Natural killer cell treated with Interleukin-12 subunit alpha and Interleukin-12 subunit beta and Interleukin-15 and Interleukin-18, amount 100 ng/mL, for 72 hours (primary cell): Measurements from ENCODE around the gene ABHD4. TPM values are rescaled to one million over a fixed set of nuclear protein-coding genes. Genes with fewer than 3 reads are reported as not detected.
"Not testable (repeated sequence)": the region's sequence is repeated elsewhere in the genome, so short reads cannot be mapped to it uniquely, and the experiment has no call there.

Experiments used
- ATAC-seq, 2 donors: fragments of 150-1000 bp; cut with Tn5 transposase in 1 of 2; sonication (Bioruptor Pico), chemical (Tn5 transposase) in 1 of 2; 2 replicates each; pipeline ENCODE4 v1.10.0; 2021
- DNase-seq: peaks from one replicate; pipeline ENCODE4 v3.0.0; 2022; ENCODE audit warnings: low spot score
- H3K27ac Mint-ChIP-seq, 2 donors: 1 replicate in 1 of 2; 2 replicates in 1 of 2; pipeline ENCODE4 v1.8.0; 2022; ENCODE audit warnings: mixed read lengths in 2 of 2, mild to moderate bottlenecking in 1 of 2, moderate library complexity in 1 of 2
- H3K27me3 Mint-ChIP-seq, 2 donors: 1 replicate in 1 of 2; 2 replicates in 1 of 2; pipeline ENCODE4 v1.8.0; 2022; ENCODE audit warnings: mixed read lengths in 2 of 2
- H3K36me3 Mint-ChIP-seq: one replicate; pipeline ENCODE4 v1.8.0; 2022; ENCODE audit warnings: mixed read lengths
- H3K4me1 Mint-ChIP-seq, 2 donors: 1 replicate in 1 of 2; 2 replicates in 1 of 2; pipeline ENCODE4 v1.8.0; 2022; ENCODE audit warnings: low read depth in 2 of 2, mixed read lengths in 2 of 2, mild to moderate bottlenecking in 1 of 2
- H3K4me3 Mint-ChIP-seq: one replicate; pipeline ENCODE4 v1.8.0; 2022; ENCODE audit warnings: mixed read lengths
- H3K9me3 Mint-ChIP-seq: 2 replicates; pipeline ENCODE4 v1.8.0; 2022; ENCODE audit warnings: mixed read lengths
- total RNA-seq, 2 donors: library from RNA; stranded (reverse); gene quantifications; one replicate each; pipeline ENCODE4 v1.2.3, GENCODE V29; 2022

Gene ABHD4
- total RNA-seq, 2 donors from 2014 or later, result 8.4 to 36.8 TPM

GRCh38 chr14:22556990-22557623 lies 41.0 kb upstream of the ABHD4 start:
- peak overlapping the region; percentile 98 to 100 for H3K27ac Mint-ChIP-seq
- peak; percentile 94 for DNase-seq
- H3K4me3 Mint-ChIP-seq, result peak overlapping the region; percentile 74
- H3K27me3 Mint-ChIP-seq, result no peaks in the 10 kb centered on the region
- H3K36me3 Mint-ChIP-seq, result no peaks in the 10 kb centered on the region
- no peaks in the 10 kb centered on the region for H3K9me3 Mint-ChIP-seq
- peaks cover 85 to 87% of the 10 kb centered on the region in 2 donors for H3K4me1 Mint-ChIP-seq
- peak; percentile 50 to 65 for ATAC-seq

GRCh38 chr14:22557846-22558220 lies 40.3 kb upstream of the ABHD4 start:
- H3K27me3 Mint-ChIP-seq, result no peaks in the 10 kb centered on the region
- no peaks in the 10 kb centered on the region for H3K9me3 Mint-ChIP-seq
- no peaks in the 10 kb centered on the region for H3K36me3 Mint-ChIP-seq
- H3K4me1 Mint-ChIP-seq, result peaks cover 85% of the 10 kb centered on the region in 2 donors
- DNase-seq (no peak), ATAC-seq (no peak)
- H3K4me3 Mint-ChIP-seq, result peak overlapping the region; percentile 74
- H3K27ac Mint-ChIP-seq, result peak overlapping the region; percentile 98 to 100

GRCh38 chr14:22558221-22558913 lies 39.7 kb upstream of the ABHD4 start:
- H3K36me3 Mint-ChIP-seq, result no peaks in the 10 kb centered on the region

GRCh38 chr14:22559041-22559440 lies 39.1 kb upstream of the ABHD4 start:
- no peak for ATAC-seq
- DNase-seq, result no peak
- no peaks in the 10 kb centered on the region for H3K27me3 Mint-ChIP-seq
- no peaks in the 10 kb centered on the region for H3K9me3 Mint-ChIP-seq
- peak overlapping the region; percentile 74 for H3K4me3 Mint-ChIP-seq
- peak overlapping the region; percentile 98 to 100 for H3K27ac Mint-ChIP-seq
- H3K4me1 Mint-ChIP-seq, result peaks cover 82 to 84% of the 10 kb centered on the region in 2 donors
- no peaks in the 10 kb centered on the region for H3K36me3 Mint-ChIP-seq

More at GRCh38 chr14:22558221-22558913, 39.7 kb upstream of the ABHD4 start:
- Mint-ChIP-seq H3K9me3 (no peaks in the 10 kb centered on the region), H3K27me3 (no peaks in the 10 kb centered on the region), H3K4me1 (peaks cover 83 to 85% of the 10 kb centered on the region in 2 donors), H3K4me3 (peak overlapping the region; percentile 74), H3K27ac (peak overlapping the region; percentile 98 to 100)
- ATAC-seq (peak; percentile 46 to 65), DNase-seq (peak; percentile 89)

GRCh38 chr14:22560662-22561365 lies 37.3 kb upstream of the ABHD4 start:
- H3K9me3 Mint-ChIP-seq, result no peaks in the 10 kb centered on the region
- H3K27me3 Mint-ChIP-seq, result no peaks in the 10 kb centered on the region
- H3K4me1 Mint-ChIP-seq, result peaks cover 84 to 90% of the 10 kb centered on the region in 2 donors
- H3K4me3 Mint-ChIP-seq, result peak overlapping the region; percentile 85
- H3K27ac Mint-ChIP-seq, result peak overlapping the region; percentile 98 to 100
- DNase-seq, result no peak
- ATAC-seq, result no peak
- peaks cover 11% of the 10 kb centered on the region for H3K36me3 Mint-ChIP-seq

- Mint-ChIP-seq H3K4me3 (peak overlapping the region; percentile 85), H3K27me3 (no peaks in the 10 kb centered on the region), H3K4me1 (peaks cover 84 to 89% of the 10 kb centered on the region in 2 donors), H3K9me3 (no peaks in the 10 kb centered on the region), H3K27ac (peak overlapping the region; percentile 98 to 100), H3K36me3 (peaks cover 11% of the 10 kb centered on the region)
- DNase-seq (no peak), ATAC-seq (no peak)
These were observed 36.8 kb upstream of the ABHD4 start for GRCh38 chr14:22561366-22561660.

GRCh38 chr14:22561661-22562579 lies 36.2 kb upstream of the ABHD4 start:
- Mint-ChIP-seq H3K27ac (peak overlapping the region; percentile 98 to 100), H3K4me3 (peak overlapping the region; percentile 85), H3K4me1 (peaks cover 83 to 88% of the 10 kb centered on the region in 2 donors), H3K36me3 (peaks cover 11% of the 10 kb centered on the region), H3K27me3 (no peaks in the 10 kb centered on the region), H3K9me3 (no peaks in the 10 kb centered on the region)
- peak; percentile 78 for DNase-seq
- ATAC-seq, result peak; percentile 53 to 63

- Mint-ChIP-seq H3K36me3 (peaks cover 11% of the 10 kb centered on the region), H3K4me3 (peak overlapping the region; percentile 85), H3K27ac (peak overlapping the region; percentile 98 to 100), H3K27me3 (no peaks in the 10 kb centered on the region), H3K4me1 (peaks cover 83 to 88% of the 10 kb centered on the region in 2 donors), H3K9me3 (no peaks in the 10 kb centered on the region)
- no peak for ATAC-seq
- DNase-seq, result no peak
These were observed 34.1 kb upstream of the ABHD4 start for GRCh38 chr14:22563987-22564386.

- H3K36me3 Mint-ChIP-seq, result peaks cover 11% of the 10 kb centered on the region
- H3K27me3 Mint-ChIP-seq, result no peaks in the 10 kb centered on the region
- peak overlapping the region; percentile 85 for H3K4me3 Mint-ChIP-seq
- H3K4me1 Mint-ChIP-seq, result peaks cover 83 to 88% of the 10 kb centered on the region in 2 donors
- H3K27ac Mint-ChIP-seq, result peak overlapping the region; percentile 98 to 100
- DNase-seq, result no peak
- no peak for ATAC-seq
- no peaks in the 10 kb centered on the region for H3K9me3 Mint-ChIP-seq
These were observed 33.6 kb upstream of the ABHD4 start for GRCh38 chr14:22564463-22564862.

- no peaks in the 10 kb centered on the region for H3K9me3 Mint-ChIP-seq
- peak overlapping the region; percentile 85 for H3K4me3 Mint-ChIP-seq
- no peaks in the 10 kb centered on the region for H3K27me3 Mint-ChIP-seq
- ATAC-seq (peak in 1 of 2 donors; percentile 31), DNase-seq (no peak)
- H3K4me1 Mint-ChIP-seq, result peaks cover 83 to 90% of the 10 kb centered on the region in 2 donors
- peaks cover 11% of the 10 kb centered on the region for H3K36me3 Mint-ChIP-seq
- peak overlapping the region; percentile 98 to 100 for H3K27ac Mint-ChIP-seq
These were observed 32.6 kb upstream of the ABHD4 start for GRCh38 chr14:22565391-22565945.

- peaks cover 78 to 83% of the 10 kb centered on the region in 2 donors for H3K4me1 Mint-ChIP-seq
- peak overlapping the region; percentile 98 to 100 for H3K27ac Mint-ChIP-seq
- DNase-seq, H3K9me3 Mint-ChIP-seq, H3K27me3 Mint-ChIP-seq, ATAC-seq: not testable (repeated sequence)
- H3K36me3 Mint-ChIP-seq, result peaks cover 11% of the 10 kb centered on the region
- peak overlapping the region; percentile 85 for H3K4me3 Mint-ChIP-seq
These were observed 31.8 kb upstream of the ABHD4 start for GRCh38 chr14:22566266-22566665.

- ATAC-seq, result no peak
- Mint-ChIP-seq H3K27ac (peak overlapping the region; percentile 98 to 100), H3K4me3 (peak overlapping the region; percentile 65), H3K36me3 (peaks cover 11% of the 10 kb centered on the region), H3K27me3 (no peaks in the 10 kb centered on the region), H3K9me3 (no peaks in the 10 kb centered on the region), H3K4me1 (peaks cover 72 to 77% of the 10 kb centered on the region in 2 donors)
- no peak for DNase-seq
These were observed 31.3 kb upstream of the ABHD4 start for GRCh38 chr14:22566845-22567244.

- Mint-ChIP-seq H3K4me3 (peak overlapping the region; percentile 65), H3K27me3 (no peaks in the 10 kb centered on the region), H3K27ac (peak overlapping the region; percentile 98 to 100), H3K4me1 (peaks cover 70 to 72% of the 10 kb centered on the region in 2 donors), H3K9me3 (no peaks in the 10 kb centered on the region), H3K36me3 (peaks cover 11% of the 10 kb centered on the region)
- ATAC-seq (peak in 1 of 2 donors; percentile 22), DNase-seq (no peak)
These were observed 30.7 kb upstream of the ABHD4 start for GRCh38 chr14:22567437-22567836.
